Fibroblast of lung (primary cell): ENCODE results near the gene ASAP2.

Source experiments
- EZH2 ChIP-seq: IDR thresholded peaks from 2 replicates; pipeline ENCODE4 v1.5.1; 2012; ENCODE audit warnings: low read length, control low read depth, mild to moderate bottlenecking; ENCODE audit errors: missing control alignments
- TF ChIP-seq, protein P1 (sequence below), 2 donors: IDR thresholded peaks in 1 of 2; conservative IDR thresholded peaks in 1 of 2; 1 replicate in 1 of 2; 2 replicates in 1 of 2; pipeline ENCODE4 v1.5.1; 2011 to 2012; ENCODE audit warnings: low read length in 2 of 2, control low read depth in 1 of 2, inconsistent platforms in 1 of 2, low read depth in 1 of 2, mild to moderate bottlenecking in 1 of 2

DNA sequence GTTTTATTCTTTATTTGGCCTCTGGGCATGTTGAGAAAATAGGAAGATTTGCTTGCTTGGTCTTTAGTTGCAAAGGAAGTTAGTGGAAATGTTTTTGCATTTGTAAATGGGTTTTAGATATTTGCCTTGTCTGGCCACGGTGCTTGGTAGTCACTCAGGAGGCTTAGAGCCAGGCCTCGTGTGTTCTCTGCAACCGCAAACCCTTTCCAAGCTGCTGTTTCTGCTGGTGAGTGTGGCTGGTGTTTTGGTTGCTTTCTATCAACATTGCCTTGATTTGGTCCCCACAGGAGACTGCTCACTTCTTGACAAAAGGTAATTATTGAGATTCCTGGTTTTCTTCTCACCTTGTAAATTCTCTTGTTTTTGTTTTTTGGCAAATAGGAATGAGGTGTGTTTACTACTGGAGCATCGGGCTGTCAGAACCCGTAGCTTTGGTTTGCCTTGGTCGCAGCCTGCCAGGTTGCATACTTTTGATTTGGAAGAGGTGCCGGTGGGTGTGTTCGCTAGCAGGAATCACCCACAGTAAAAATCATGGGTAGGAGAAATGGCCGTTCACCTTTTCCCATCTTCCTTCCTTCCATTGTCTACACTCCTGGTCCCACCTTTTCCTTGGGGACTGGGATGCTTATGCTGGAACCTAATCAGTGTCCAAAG, 15.8 kb downstream of the ASAP2 start:
- TF ChIP-seq EZH2 = no peak
- TF ChIP-seq, protein P1, sequence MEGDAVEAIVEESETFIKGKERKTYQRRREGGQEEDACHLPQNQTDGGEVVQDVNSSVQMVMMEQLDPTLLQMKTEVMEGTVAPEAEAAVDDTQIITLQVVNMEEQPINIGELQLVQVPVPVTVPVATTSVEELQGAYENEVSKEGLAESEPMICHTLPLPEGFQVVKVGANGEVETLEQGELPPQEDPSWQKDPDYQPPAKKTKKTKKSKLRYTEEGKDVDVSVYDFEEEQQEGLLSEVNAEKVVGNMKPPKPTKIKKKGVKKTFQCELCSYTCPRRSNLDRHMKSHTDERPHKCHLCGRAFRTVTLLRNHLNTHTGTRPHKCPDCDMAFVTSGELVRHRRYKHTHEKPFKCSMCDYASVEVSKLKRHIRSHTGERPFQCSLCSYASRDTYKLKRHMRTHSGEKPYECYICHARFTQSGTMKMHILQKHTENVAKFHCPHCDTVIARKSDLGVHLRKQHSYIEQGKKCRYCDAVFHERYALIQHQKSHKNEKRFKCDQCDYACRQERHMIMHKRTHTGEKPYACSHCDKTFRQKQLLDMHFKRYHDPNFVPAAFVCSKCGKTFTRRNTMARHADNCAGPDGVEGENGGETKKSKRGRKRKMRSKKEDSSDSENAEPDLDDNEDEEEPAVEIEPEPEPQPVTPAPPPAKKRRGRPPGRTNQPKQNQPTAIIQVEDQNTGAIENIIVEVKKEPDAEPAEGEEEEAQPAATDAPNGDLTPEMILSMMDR (conservative IDR thresholded peaks at IDR 0.05 in 1 of 2, IDR thresholded peaks at IDR 0.05 in 1 of 2; ENCODE audit: low read depth in 1 of 2, low read length in 2 of 2) = no peak
